Esophagus squamous epithelium (tissue), 5 donors: ENCODE data around the gene C7orf33. TPM values are rescaled to one million over a fixed set of nuclear protein-coding genes. Genes with fewer than 3 reads are reported as not detected.
"Not testable (repeated sequence)": the region's sequence is repeated elsewhere in the genome, so short reads cannot be mapped to it uniquely, and the experiment has no call there.

Source experiments
- DNase-seq: peaks from one replicate; lab custom pipeline; 2025; lab: John Stamatoyannopoulos, UW
- H3K27ac ChIP-seq, 4 donors: fragments of 200-600 bp; sonication (generic); one replicate each; pipeline ENCODE4 v1.5.1; 2016 to 2019; ENCODE audit warnings: mild to moderate bottlenecking in 1 of 4
- H3K27me3 ChIP-seq, 4 donors: fragments of 200-600 bp; sonication (generic); 1 replicate in 3 of 4; 2 replicates in 1 of 4; pipeline versions ENCODE4 v1.5.1 to v1.6.0; 2017 to 2021; ENCODE audit warnings: antibody characterized with exemption in 1 of 4
- H3K36me3 ChIP-seq, 3 donors: fragments of 200-600 bp; sonication (generic); one replicate each; pipeline ENCODE4 v1.5.1; 2016 to 2019
- H3K4me1 ChIP-seq, 3 donors: fragments of 200-600 bp; sonication (generic); one replicate each; pipeline ENCODE4 v1.5.1; 2017 to 2019
- H3K4me3 ChIP-seq, 4 donors: fragments of 200-600 bp; sonication (generic); 1 replicate in 3 of 4; 2 replicates in 1 of 4; pipeline ENCODE4 v1.5.1; 2016 to 2019; ENCODE audit warnings: mild to moderate bottlenecking in 2 of 4, moderate library complexity in 1 of 4
- H3K9me3 ChIP-seq, 3 donors: fragments of 200-600 bp; sonication (generic); one replicate each; pipeline ENCODE4 v1.5.1; 2016 to 2019
- CTCF ChIP-seq, 6 experiments: fragments of 450-650 bp in 4 of 6; fragments of 200-600 bp in 2 of 6; sonication (generic) in 2 of 6; IDR thresholded peaks; one replicate each; pipeline ENCODE4 v1.5.1; 2016 to 2019; ENCODE audit warnings: antibody characterized with exemption in 6 of 6, mild to moderate bottlenecking in 4 of 6, moderate library complexity in 4 of 6
- POLR2A ChIP-seq, 4 donors: fragments of 450-650 bp; IDR thresholded peaks; one replicate each; pipeline ENCODE4 v1.6.1; 2017; ENCODE audit warnings: antibody characterized with exemption in 4 of 4, mild to moderate bottlenecking in 4 of 4, moderate library complexity in 3 of 4
- WGBS, 2 donors: methylation state at CpG; one replicate each; pipeline ENCODE4 v1.1.5; 2018; 5-methylcytosine and 5-hydroxymethylcytosine counted together
- intact Hi-C: fragments of 100-400 bp; cut with DNase I; formaldehyde crosslinking; loops from one replicate; pipeline ENCODE4 v1.15.0; 2022
- total RNA-seq, 4 donors: library from RNA; depleted of rRNA; stranded (reverse); fragments of >200 nt; gene quantifications; one replicate each; pipeline ENCODE4 v1.1.0, GENCODE V29; 2016
- donor health status: DM: yes; HTN: yes; CAD: no.

Gene C7orf33
- total RNA-seq, 4 donors from 2014 or later = not detected

GRCh38 chr7:148561099-148561498 is 29.5 kb upstream of the C7orf33 start:
- H3K27me3 ChIP-seq = peaks cover 0 to 4% (median 0%) of the 10 kb centered on the region in 4 donors
- intact Hi-C loops = no loop called here
- no peak for DNase-seq

GRCh38 chr7:148563583-148564274 is 26.8 kb upstream of the C7orf33 start:
- Histone ChIP-seq H3K9me3 (peaks cover 0 to 7% (median 0%) of the 10 kb centered on the region in 3 donors), H3K4me1 (peaks cover 0 to 20% (median 0%) of the 10 kb centered on the region in 3 donors), H3K27ac (peak overlapping the region; percentile 32 to 85 (median 72)), H3K36me3 (no peaks in the 10 kb centered on the region), H3K27me3 (no peaks in the 10 kb centered on the region), H3K4me3 (peak overlapping the region in 1 of 4 donors; percentile 38)
- whole genome bisulfite sequencing, 2 donors = 60 to 66% methylated on average over 4 of the region's 4 CpGs
- no peak for TF ChIP-seq POLR2A (IDR thresholded peaks at IDR 0.05)
- no peak for TF ChIP-seq CTCF (IDR thresholded peaks at IDR 0.05)
- no peak for DNase-seq
- intact Hi-C loops = no loop called here

More at GRCh38 chr7:148561099-148561498, 29.5 kb upstream of the C7orf33 start:
- no peak overlapping the region for H3K4me3 ChIP-seq
- H3K27ac ChIP-seq = no peak overlapping the region
- H3K4me1 ChIP-seq = peaks cover 0 to 20% (median 0%) of the 10 kb centered on the region in 3 donors
- H3K9me3 ChIP-seq = peaks cover 0 to 7% (median 0%) of the 10 kb centered on the region in 3 donors
- no peaks in the 10 kb centered on the region for H3K36me3 ChIP-seq
- TF ChIP-seq CTCF (IDR thresholded peaks at IDR 0.05) = no peak
- TF ChIP-seq POLR2A (IDR thresholded peaks at IDR 0.05) = no peak

GRCh38 chr7:148564275-148564951 is 26.2 kb upstream of the C7orf33 start:
- 6 to 20% methylated on average over 4 of the region's 4 CpGs for WGBS, 2 donors
- Histone ChIP-seq H3K4me3 (peak overlapping the region in 1 of 4 donors; percentile 38), H3K27ac (peak overlapping the region; percentile 32 to 85 (median 72)), H3K4me1 (peaks cover 0 to 20% (median 0%) of the 10 kb centered on the region in 3 donors)
- DNase-seq, H3K36me3 ChIP-seq, H3K9me3 ChIP-seq, intact Hi-C loops, H3K27me3 ChIP-seq: not testable (repeated sequence)

- no peaks in the 10 kb centered on the region for H3K27me3 ChIP-seq
- no peaks in the 10 kb centered on the region for H3K36me3 ChIP-seq
- TF ChIP-seq POLR2A (IDR thresholded peaks at IDR 0.05) (no peak), CTCF (IDR thresholded peaks at IDR 0.05) (no peak)
- peaks cover 0 to 20% (median 0%) of the 10 kb centered on the region in 3 donors for H3K4me1 ChIP-seq
- no peak overlapping the region for H3K27ac ChIP-seq
- no peak for DNase-seq
- intact Hi-C loops = no loop called here
- no peak overlapping the region for H3K4me3 ChIP-seq
- peaks cover 0 to 7% (median 0%) of the 10 kb centered on the region in 3 donors for H3K9me3 ChIP-seq
- 93 to 96% methylated on average over 6 of the region's 6 CpGs for WGBS, 2 donors
Measured at GRCh38 chr7:148566736-148567135, 23.8 kb upstream of the C7orf33 start.

- intact Hi-C loops = no loop called here
- 49 to 55% methylated on average over 5 of the region's 5 CpGs for WGBS, 2 donors
- no peak for TF ChIP-seq CTCF (IDR thresholded peaks at IDR 0.05)
- TF ChIP-seq POLR2A (IDR thresholded peaks at IDR 0.05) = no peak
- Histone ChIP-seq H3K4me1 (peaks cover 0 to 20% (median 0%) of the 10 kb centered on the region in 3 donors), H3K9me3 (peaks cover 0 to 7% (median 0%) of the 10 kb centered on the region in 3 donors), H3K36me3 (no peaks in the 10 kb centered on the region), H3K27ac (no peak overlapping the region), H3K4me3 (no peak overlapping the region), H3K27me3 (no peaks in the 10 kb centered on the region)
- no peak for DNase-seq
Measured at GRCh38 chr7:148567524-148567923, 23.0 kb upstream of the C7orf33 start.
